GM12878 (cell line): ENCODE results near the gene NUFIP1.

Experiments used
- JUNB ChIP-seq: IDR thresholded peaks from 2 replicates; pipeline ENCODE4 v1.6.1; 2016; ENCODE audit warnings: antibody characterized with exemption, mild to moderate bottlenecking
- NFYB ChIP-seq: IDR thresholded peaks from 2 replicates; pipeline ENCODE4 v1.6.1; 2011; ENCODE audit warnings: low read depth, mild to moderate bottlenecking, low read length, improper control_type of control experiment, moderate library complexity; ENCODE audit not compliant: insufficient read depth
- RAD51 ChIP-seq: fragments of 450-650 bp; IDR thresholded peaks from 2 replicates; pipeline ENCODE4 v1.6.1; 2016; ENCODE audit warnings: moderate library complexity, mild to moderate bottlenecking, inconsistent platforms
- TF ChIP-seq, protein P1 (sequence below): fragments of 450-650 bp; conservative IDR thresholded peaks from 2 replicates; pipeline ENCODE4 v1.6.1; 2017; ENCODE audit warnings: mild to moderate bottlenecking, moderate library complexity
- TF ChIP-seq, protein P2 (sequence below), 3 experiments: IDR thresholded peaks in 2 of 3; conservative IDR thresholded peaks in 1 of 3; 2 replicates each; pipeline ENCODE4 v1.5.1; 2011; ENCODE audit warnings: low read depth in 3 of 3, low read length in 3 of 3, mild to moderate bottlenecking in 3 of 3, control low read depth in 2 of 3, moderate library complexity in 2 of 3, inconsistent platforms in 1 of 3, mixed read lengths in 1 of 3; ENCODE audit not compliant: control insufficient read depth in 2 of 3, insufficient read depth in 1 of 3; ENCODE audit errors: extremely low read depth in 1 of 3

DNA sequence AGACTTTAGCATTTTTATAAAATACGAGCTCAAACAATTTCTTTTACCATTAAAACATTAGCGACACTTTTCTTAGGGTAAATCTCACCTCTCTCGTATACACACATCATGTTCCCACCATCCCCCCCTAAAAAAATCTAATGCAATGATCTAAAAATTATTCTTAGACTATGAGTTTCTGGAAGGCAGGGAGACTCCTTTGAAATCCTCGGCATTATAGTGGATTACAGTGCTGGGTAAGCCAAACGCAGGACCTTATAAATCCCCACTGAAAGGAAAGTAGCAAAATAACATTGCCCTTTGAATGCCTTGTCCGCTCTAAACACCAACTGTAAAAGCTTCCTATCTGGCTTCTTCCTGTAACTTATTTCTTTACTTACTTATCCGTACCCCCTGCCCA lies 35.0 kb downstream of the NUFIP1 start:
- TF ChIP-seq, protein P1, sequence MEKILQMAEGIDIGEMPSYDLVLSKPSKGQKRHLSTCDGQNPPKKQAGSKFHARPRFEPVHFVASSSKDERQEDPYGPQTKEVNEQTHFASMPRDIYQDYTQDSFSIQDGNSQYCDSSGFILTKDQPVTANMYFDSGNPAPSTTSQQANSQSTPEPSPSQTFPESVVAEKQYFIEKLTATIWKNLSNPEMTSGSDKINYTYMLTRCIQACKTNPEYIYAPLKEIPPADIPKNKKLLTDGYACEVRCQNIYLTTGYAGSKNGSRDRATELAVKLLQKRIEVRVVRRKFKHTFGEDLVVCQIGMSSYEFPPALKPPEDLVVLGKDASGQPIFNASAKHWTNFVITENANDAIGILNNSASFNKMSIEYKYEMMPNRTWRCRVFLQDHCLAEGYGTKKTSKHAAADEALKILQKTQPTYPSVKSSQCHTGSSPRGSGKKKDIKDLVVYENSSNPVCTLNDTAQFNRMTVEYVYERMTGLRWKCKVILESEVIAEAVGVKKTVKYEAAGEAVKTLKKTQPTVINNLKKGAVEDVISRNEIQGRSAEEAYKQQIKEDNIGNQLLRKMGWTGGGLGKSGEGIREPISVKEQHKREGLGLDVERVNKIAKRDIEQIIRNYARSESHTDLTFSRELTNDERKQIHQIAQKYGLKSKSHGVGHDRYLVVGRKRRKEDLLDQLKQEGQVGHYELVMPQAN: no peak
- TF ChIP-seq NFYB: no peak
- TF ChIP-seq, protein P2, sequence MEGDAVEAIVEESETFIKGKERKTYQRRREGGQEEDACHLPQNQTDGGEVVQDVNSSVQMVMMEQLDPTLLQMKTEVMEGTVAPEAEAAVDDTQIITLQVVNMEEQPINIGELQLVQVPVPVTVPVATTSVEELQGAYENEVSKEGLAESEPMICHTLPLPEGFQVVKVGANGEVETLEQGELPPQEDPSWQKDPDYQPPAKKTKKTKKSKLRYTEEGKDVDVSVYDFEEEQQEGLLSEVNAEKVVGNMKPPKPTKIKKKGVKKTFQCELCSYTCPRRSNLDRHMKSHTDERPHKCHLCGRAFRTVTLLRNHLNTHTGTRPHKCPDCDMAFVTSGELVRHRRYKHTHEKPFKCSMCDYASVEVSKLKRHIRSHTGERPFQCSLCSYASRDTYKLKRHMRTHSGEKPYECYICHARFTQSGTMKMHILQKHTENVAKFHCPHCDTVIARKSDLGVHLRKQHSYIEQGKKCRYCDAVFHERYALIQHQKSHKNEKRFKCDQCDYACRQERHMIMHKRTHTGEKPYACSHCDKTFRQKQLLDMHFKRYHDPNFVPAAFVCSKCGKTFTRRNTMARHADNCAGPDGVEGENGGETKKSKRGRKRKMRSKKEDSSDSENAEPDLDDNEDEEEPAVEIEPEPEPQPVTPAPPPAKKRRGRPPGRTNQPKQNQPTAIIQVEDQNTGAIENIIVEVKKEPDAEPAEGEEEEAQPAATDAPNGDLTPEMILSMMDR (IDR thresholded peaks at IDR 0.05 in 2 of 3, conservative IDR thresholded peaks at IDR 0.05 in 1 of 3; ENCODE audit: control insufficient read depth in 2 of 3, extremely low read depth in 1 of 3, insufficient read depth in 1 of 3, low read depth in 3 of 3, low read length in 3 of 3): no peak
- no peak for TF ChIP-seq RAD51
- no peak for TF ChIP-seq JUNB
